ENCODE data around the gene FAM181A.

DNA sequence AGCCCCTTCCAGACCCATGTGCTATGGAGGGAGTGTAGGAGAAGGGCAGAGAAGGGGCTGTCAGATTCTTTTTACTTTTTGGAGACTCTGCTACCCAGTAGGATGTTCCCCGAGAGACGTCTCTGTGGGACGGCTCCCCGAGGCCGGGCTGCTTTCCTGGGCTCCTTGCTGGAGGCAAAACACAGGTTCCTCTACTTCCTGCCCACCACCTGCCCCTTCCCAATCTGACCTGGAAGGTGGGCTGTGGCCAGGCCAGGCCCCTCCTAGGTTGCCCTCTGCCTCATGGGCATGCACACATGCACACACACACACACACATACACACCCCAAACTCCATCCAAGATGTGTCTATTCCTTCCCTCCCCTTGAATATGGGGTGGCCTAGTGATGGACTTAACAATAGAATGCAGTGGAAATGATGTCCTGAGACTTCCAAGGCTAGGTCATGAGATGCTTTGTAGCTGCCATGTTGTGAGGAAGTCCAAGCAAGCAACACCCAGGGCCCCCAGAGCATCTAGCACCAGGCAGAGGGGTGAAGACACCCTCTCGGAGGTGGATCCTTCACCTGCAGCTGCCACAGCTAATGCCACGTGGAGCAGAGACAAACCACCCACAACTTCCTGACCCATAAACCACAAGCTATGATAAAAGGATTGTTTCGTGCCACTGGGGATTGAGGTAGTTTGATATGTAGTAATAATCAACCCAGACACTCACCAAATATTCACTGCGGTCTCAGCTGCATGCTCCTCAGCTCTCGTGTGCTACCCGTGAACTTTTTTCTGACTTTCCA is 50.8 kb downstream of the FAM181A start:
- TF ChIP-seq EZH2phosphoT487 (IDR thresholded peaks at IDR 0.05) (no peak), EZH2 (IDR thresholded peaks at IDR 0.05) (no peak)
- TF ChIP-seq, protein P1, sequence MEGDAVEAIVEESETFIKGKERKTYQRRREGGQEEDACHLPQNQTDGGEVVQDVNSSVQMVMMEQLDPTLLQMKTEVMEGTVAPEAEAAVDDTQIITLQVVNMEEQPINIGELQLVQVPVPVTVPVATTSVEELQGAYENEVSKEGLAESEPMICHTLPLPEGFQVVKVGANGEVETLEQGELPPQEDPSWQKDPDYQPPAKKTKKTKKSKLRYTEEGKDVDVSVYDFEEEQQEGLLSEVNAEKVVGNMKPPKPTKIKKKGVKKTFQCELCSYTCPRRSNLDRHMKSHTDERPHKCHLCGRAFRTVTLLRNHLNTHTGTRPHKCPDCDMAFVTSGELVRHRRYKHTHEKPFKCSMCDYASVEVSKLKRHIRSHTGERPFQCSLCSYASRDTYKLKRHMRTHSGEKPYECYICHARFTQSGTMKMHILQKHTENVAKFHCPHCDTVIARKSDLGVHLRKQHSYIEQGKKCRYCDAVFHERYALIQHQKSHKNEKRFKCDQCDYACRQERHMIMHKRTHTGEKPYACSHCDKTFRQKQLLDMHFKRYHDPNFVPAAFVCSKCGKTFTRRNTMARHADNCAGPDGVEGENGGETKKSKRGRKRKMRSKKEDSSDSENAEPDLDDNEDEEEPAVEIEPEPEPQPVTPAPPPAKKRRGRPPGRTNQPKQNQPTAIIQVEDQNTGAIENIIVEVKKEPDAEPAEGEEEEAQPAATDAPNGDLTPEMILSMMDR (IDR thresholded peaks at IDR 0.05), result no peak
